A549 (cell line): ENCODE data around the gene AHI1. TPM values are rescaled to one million over a fixed set of nuclear protein-coding genes. Genes with fewer than 3 reads are reported as not detected.

Experiments used
- ATAC-seq, 2 experiments: fragments of 200-7000 bp in 1 of 2; fragments of >200 bp in 1 of 2; cut with Nextera tagmentation in 1 of 2; cut with Tn5 transposase in 1 of 2; 3 replicates each; pipeline versions ENCODE4 v1.8.0 to v1.9.1; 2018 to 2020; ENCODE audit warnings: mild to moderate bottlenecking in 1 of 2, moderate library complexity in 1 of 2
- CTCF ChIA-PET: fragments of 300-600 bp; sonication (Branson Sonifier 250); formaldehyde crosslinking; extraction: SDS; loops from one replicate; lab custom pipeline; 2021; ENCODE audit warnings: antibody characterized with exemption, inconsistent platforms; lab: Yijun Ruan, JAX
- POLR2A ChIA-PET: fragments of 350-600 bp; formaldehyde crosslinking; extraction: SDS; loops from one replicate; lab custom pipeline; 2021; ENCODE audit warnings: antibody characterized with exemption, inconsistent platforms; lab: Yijun Ruan, JAX
- DNase-seq, 2 experiments: peaks; one replicate each; pipeline versions ENCODE4 v3.0.0 to v3.0.0-alpha.2; 2011 to 2016; ENCODE audit warnings: low read depth in 1 of 2, low spot score in 1 of 2
- FAIRE-seq: peaks from 2 replicates; lab custom pipeline; 2011; peaks lifted over from hg19 to GRCh38; lab: Jason Lieb, UNC
- H3K27ac ChIP-seq, 2 experiments: fragments of >200 bp; sonication (Bioruptor Twin); formaldehyde crosslinking; 3 replicates each; pipeline ENCODE4 v1.5.1; 2016 to 2017
- H3K4me1 ChIP-seq: fragments of >200 bp; sonication (Bioruptor Twin); formaldehyde crosslinking; 3 replicates; pipeline ENCODE4 v1.6.1; 2016
- H3K4me2 ChIP-seq: fragments of >200 bp; sonication (Bioruptor Twin); formaldehyde crosslinking; 3 replicates; pipeline ENCODE4 v1.6.1; 2016
- H3K4me3 ChIP-seq: fragments of >200 bp; sonication (Bioruptor Twin); formaldehyde crosslinking; 3 replicates; pipeline ENCODE4 v1.5.1; 2016
- H3K9me3 ChIP-seq: fragments of >200 bp; sonication (Bioruptor Twin); formaldehyde crosslinking; 3 replicates; pipeline ENCODE4 v1.6.1; 2016
- BHLHE40 ChIP-seq: IDR thresholded peaks from 2 replicates; pipeline ENCODE4 v1.6.1; 2012; ENCODE audit warnings: low read depth, low read length, inconsistent platforms
- CEBPB ChIP-seq, 2 experiments: fragments of >200 bp in 1 of 2; sonication (Bioruptor Twin) in 1 of 2; formaldehyde crosslinking in 1 of 2; IDR thresholded peaks; 2 replicates each; pipeline ENCODE4 v1.6.1; 2012 to 2016
- CHD2 ChIP-seq: fragments of 150-350 bp; IDR thresholded peaks from 2 replicates; pipeline ENCODE4 v1.6.1; 2014; ENCODE audit warnings: low read length; ENCODE audit not compliant: partially characterized antibody
- FOSL2 ChIP-seq, 2 experiments: fragments of 450-650 bp in 1 of 2; fragments of >200 bp in 1 of 2; sonication (Bioruptor Twin) in 1 of 2; formaldehyde crosslinking; IDR thresholded peaks; 2 replicates each; pipeline versions ENCODE4 v1.5.0 to v1.6.1; 2016 to 2020; ENCODE audit warnings: mild to moderate bottlenecking in 1 of 2, moderate library complexity in 1 of 2
- HOXB13 ChIP-seq: fragments of 250-450 bp; sonication (Bioruptor Pico); IDR thresholded peaks from 2 replicates; pipeline ENCODE4 v1.5.0; 2020; ENCODE audit warnings: low read depth, mild to moderate bottlenecking, moderate library complexity
- KDM1A ChIP-seq: fragments of 200-600 bp; sonication (generic); IDR thresholded peaks from 2 replicates; pipeline ENCODE4 v1.6.1; 2016; ENCODE audit warnings: low read depth, mild to moderate bottlenecking
- MAZ ChIP-seq: fragments of 150-350 bp; IDR thresholded peaks from 2 replicates; pipeline ENCODE4 v1.6.1; 2014; ENCODE audit warnings: antibody characterized with exemption, low read depth, low read length, borderline replicate concordance
- NFE2L2 ChIP-seq: fragments of 150-350 bp; conservative IDR thresholded peaks from 2 replicates; pipeline ENCODE4 v1.6.1; 2014; ENCODE audit warnings: low read length
- PHF8 ChIP-seq: fragments of 200-600 bp; sonication (generic); IDR thresholded peaks from 2 replicates; pipeline ENCODE4 v1.6.1; 2016; ENCODE audit warnings: low read depth, mild to moderate bottlenecking, antibody characterized with exemption, moderate library complexity, borderline replicate concordance
- RAD21 ChIP-seq, 2 experiments: fragments of >200 bp in 1 of 2; sonication (Bioruptor Twin) in 1 of 2; formaldehyde crosslinking in 1 of 2; IDR thresholded peaks in 1 of 2; conservative IDR thresholded peaks in 1 of 2; 2 replicates in 1 of 2; 3 replicates in 1 of 2; pipeline ENCODE4 v1.6.1; 2012 to 2018; ENCODE audit warnings: inconsistent platforms in 1 of 2
- RFX5 ChIP-seq: fragments of 450-650 bp; IDR thresholded peaks from 2 replicates; pipeline ENCODE4 v1.7.1; 2014; ENCODE audit warnings: antibody characterized with exemption, mild to moderate bottlenecking, moderate library complexity
- WGBS: methylation state at CpG from one replicate; pipeline ENCODE4 v1.1.6; 2017; ENCODE audit errors: missing lambda C conversion rate; 5-methylcytosine and 5-hydroxymethylcytosine counted together
- polyA plus RNA-seq, 4 experiments: library from polyadenylated mRNA; depleted of rRNA in 3 of 4; stranded (reverse); fragments of >200 nt; fragmentation: RNase III in 1 of 4; extraction: RNeasy Plus Mini Kit Qiagen cat#74134 plus additional on column Dnase treatment in 1 of 4; gene quantifications; 2 replicates in 3 of 4; 3 replicates in 1 of 4; pipeline ENCODE4 v1.2.3, GENCODE V29; 2011 to 2017
- TF ChIP-seq, protein P1 (sequence below): IDR thresholded peaks from 2 replicates; pipeline ENCODE4 v1.6.1; 2012
- TF ChIP-seq, protein P2 (sequence below): fragments of 150-350 bp; IDR thresholded peaks from 2 replicates; pipeline ENCODE4 v1.6.1; 2014; ENCODE audit warnings: low read depth, mild to moderate bottlenecking, low read length
- TF ChIP-seq, protein P3 (sequence below): IDR thresholded peaks from 2 replicates; pipeline ENCODE4 v1.6.1; 2012
- TF ChIP-seq, protein P4 (sequence below): fragments of >200 bp; sonication (Bioruptor Twin); formaldehyde crosslinking; IDR thresholded peaks from 3 replicates; pipeline ENCODE4 v1.6.1; 2016
- TF ChIP-seq, protein P5 (sequence below): fragments of >200 bp; sonication (Bioruptor Twin); formaldehyde crosslinking; IDR thresholded peaks from 3 replicates; pipeline ENCODE4 v1.5.1; 2016

The AHI1 gene
- polyA plus RNA-seq, 2 of the 4 experiments (the other 2 are of a cell fraction) = 24.7 to 50.8 TPM

DNA sequence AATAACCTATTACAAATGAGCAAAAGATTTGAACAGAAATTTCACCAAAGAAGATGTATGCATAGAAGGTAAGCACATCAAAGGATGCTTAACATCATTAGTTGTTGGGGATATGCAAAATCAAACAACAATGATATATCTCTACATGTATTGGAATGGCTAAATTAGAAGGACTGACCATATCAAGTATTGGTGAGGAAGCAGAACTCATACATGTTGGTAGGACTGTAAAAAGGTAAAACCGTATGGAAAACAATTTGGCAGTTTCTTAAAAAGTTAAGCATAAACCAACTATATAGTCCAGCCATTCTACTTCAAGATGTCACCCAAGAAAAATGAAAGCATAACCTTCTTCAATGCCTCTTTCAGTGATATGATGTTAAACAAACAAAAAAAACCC is 202.5 kb downstream of the AHI1 start:
- 88% methylated on average over 1 of the region's 1 CpG for WGBS
- H3K4me1 ChIP-seq = peaks cover 18% of the 10 kb centered on the region; the same call in 1 of the 3 replicates
- TF ChIP-seq CEBPB (IDR thresholded peaks at IDR 0.05) (no peak), PHF8 (no peak), KDM1A (no peak), MAZ (no peak), BHLHE40 (no peak), HOXB13 (CRISPR knock-in tag) (no peak), RFX5 (no peak), RAD21 (conservative IDR thresholded peaks at IDR 0.05 in 1 of 2, IDR thresholded peaks at IDR 0.05 in 1 of 2) (no peak), CHD2 (no peak)
- TF ChIP-seq, protein P1, sequence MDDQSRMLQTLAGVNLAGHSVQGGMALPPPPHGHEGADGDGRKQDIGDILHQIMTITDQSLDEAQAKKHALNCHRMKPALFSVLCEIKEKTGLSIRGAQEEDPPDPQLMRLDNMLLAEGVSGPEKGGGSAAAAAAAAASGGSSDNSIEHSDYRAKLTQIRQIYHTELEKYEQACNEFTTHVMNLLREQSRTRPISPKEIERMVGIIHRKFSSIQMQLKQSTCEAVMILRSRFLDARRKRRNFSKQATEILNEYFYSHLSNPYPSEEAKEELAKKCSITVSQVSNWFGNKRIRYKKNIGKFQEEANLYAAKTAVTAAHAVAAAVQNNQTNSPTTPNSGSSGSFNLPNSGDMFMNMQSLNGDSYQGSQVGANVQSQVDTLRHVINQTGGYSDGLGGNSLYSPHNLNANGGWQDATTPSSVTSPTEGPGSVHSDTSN = no peak
- TF ChIP-seq, protein P2, sequence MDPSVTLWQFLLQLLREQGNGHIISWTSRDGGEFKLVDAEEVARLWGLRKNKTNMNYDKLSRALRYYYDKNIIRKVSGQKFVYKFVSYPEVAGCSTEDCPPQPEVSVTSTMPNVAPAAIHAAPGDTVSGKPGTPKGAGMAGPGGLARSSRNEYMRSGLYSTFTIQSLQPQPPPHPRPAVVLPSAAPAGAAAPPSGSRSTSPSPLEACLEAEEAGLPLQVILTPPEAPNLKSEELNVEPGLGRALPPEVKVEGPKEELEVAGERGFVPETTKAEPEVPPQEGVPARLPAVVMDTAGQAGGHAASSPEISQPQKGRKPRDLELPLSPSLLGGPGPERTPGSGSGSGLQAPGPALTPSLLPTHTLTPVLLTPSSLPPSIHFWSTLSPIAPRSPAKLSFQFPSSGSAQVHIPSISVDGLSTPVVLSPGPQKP = no peak
- TF ChIP-seq, protein P3, sequence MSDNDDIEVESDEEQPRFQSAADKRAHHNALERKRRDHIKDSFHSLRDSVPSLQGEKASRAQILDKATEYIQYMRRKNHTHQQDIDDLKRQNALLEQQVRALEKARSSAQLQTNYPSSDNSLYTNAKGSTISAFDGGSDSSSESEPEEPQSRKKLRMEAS = no peak
- POLR2A ChIA-PET = no interaction called here
- no peak overlapping the region for H3K27ac ChIP-seq
- ATAC-seq (no peak), DNase-seq (no peak), FAIRE-seq (no peak)
- H3K4me3 ChIP-seq = no peak overlapping the region
- no peak overlapping the region for H3K4me2 ChIP-seq
- H3K9me3 ChIP-seq = no peaks in the 10 kb centered on the region
- CTCF ChIA-PET = no interaction called here

DNA sequence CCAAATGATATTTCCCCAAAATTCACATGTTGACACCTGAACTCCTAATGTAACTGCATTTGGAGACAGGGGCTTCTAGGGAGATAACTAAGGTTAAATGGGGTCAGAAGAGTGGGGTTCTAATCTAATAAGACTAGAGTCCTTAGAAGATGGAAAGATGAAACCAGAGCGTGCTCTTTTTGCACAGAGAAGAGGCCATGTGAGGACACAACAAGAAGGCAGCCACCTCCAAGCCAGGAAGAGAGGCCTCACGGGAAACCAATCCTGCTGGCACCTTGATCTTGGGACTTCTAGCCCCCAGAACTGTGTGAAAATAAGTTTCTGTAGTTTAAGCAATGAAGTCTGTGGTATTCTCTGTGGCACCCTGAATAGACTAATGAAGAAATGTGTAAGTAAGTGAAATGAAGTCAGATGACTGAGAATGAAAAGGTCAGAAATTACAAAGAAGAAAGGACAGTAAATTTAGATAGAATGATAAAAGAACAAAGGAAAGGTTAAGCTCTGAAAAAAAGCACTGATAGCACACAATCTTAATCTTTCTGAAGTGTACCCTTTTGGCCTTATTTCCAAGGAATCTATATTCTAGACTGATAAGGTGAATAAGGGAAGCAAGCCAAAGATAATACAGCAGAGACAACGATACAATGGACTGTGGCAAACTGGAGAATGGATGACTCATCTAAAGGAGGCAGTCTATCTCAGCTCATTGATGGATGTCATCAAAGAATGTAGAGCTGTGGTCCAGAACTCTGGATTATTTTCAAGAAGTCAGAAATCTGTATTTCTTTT is 206.1 kb downstream of the AHI1 start:
- ATAC-seq = no peak; a peak in 2 of 6 replicates
- Histone ChIP-seq H3K4me3 (no peak overlapping the region), H3K9me3 (no peaks in the 10 kb centered on the region)
- ChIA-PET CTCF (interaction anchor here (0.6 kb wide), 1 partner anchor 1133 kb away, joined by 3 read pairs; no protein-coding TSS in a partner anchor), POLR2A (no interaction called here)
- TF ChIP-seq FOSL2 (IDR thresholded peaks at IDR 0.05) (no peak), FOSL2 (CRISPR knock-in tag; IDR thresholded peaks at IDR 0.05) (peak; percentile 68), NFE2L2 (no peak), RFX5 (no peak)
- TF ChIP-seq, protein P4, sequence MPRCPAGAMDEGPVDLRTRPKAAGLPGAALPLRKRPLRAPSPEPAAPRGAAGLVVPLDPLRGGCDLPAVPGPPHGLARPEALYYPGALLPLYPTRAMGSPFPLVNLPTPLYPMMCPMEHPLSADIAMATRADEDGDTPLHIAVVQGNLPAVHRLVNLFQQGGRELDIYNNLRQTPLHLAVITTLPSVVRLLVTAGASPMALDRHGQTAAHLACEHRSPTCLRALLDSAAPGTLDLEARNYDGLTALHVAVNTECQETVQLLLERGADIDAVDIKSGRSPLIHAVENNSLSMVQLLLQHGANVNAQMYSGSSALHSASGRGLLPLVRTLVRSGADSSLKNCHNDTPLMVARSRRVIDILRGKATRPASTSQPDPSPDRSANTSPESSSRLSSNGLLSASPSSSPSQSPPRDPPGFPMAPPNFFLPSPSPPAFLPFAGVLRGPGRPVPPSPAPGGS = no peak
- TF ChIP-seq, protein P5, sequence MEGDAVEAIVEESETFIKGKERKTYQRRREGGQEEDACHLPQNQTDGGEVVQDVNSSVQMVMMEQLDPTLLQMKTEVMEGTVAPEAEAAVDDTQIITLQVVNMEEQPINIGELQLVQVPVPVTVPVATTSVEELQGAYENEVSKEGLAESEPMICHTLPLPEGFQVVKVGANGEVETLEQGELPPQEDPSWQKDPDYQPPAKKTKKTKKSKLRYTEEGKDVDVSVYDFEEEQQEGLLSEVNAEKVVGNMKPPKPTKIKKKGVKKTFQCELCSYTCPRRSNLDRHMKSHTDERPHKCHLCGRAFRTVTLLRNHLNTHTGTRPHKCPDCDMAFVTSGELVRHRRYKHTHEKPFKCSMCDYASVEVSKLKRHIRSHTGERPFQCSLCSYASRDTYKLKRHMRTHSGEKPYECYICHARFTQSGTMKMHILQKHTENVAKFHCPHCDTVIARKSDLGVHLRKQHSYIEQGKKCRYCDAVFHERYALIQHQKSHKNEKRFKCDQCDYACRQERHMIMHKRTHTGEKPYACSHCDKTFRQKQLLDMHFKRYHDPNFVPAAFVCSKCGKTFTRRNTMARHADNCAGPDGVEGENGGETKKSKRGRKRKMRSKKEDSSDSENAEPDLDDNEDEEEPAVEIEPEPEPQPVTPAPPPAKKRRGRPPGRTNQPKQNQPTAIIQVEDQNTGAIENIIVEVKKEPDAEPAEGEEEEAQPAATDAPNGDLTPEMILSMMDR = no peak
- TF ChIP-seq, protein P2 = no peak
- TF ChIP-seq, all 56 proteins: peak for 1
- H3K4me1 ChIP-seq = peaks cover 9% of the 10 kb centered on the region; the same call in 1 of the 3 replicates
- DNase-seq = peak in 1 of 2 experiments; percentile 3
- 65% methylated on average over 3 of the region's 3 CpGs for WGBS
- no peak overlapping the region for H3K27ac ChIP-seq
- H3K4me2 ChIP-seq = no peak overlapping the region
- FAIRE-seq = no peak
